HEK293 (cell line): ENCODE data around the gene DNMT3L.
A peak's percentile ranks its signal among the peaks of the same experiment; 100 is the strongest.

Source experiments
- BCL11B ChIP-seq: fragments of 450-650 bp; formaldehyde crosslinking; IDR thresholded peaks from 2 replicates; pipeline ENCODE4 v1.5.1; 2016; ENCODE audit warnings: low read depth, missing biosample characterization, missing genetic modification characterization
- MYNN ChIP-seq: fragments of 450-650 bp; formaldehyde crosslinking; IDR thresholded peaks from 2 replicates; pipeline ENCODE4 v1.5.1; 2016; ENCODE audit warnings: missing biosample characterization, missing genetic modification characterization, borderline replicate concordance
- MZF1 ChIP-seq: fragments of 450-650 bp; formaldehyde crosslinking; IDR thresholded peaks from 2 replicates; pipeline ENCODE4 v1.5.1; 2017; ENCODE audit warnings: missing biosample characterization, missing genetic modification characterization, borderline replicate concordance
- SP3 ChIP-seq: fragments of 450-650 bp; formaldehyde crosslinking; IDR thresholded peaks from 2 replicates; pipeline ENCODE4 v1.5.1; 2016; ENCODE audit warnings: missing biosample characterization, missing genetic modification characterization
- TRIM28 ChIP-seq: IDR thresholded peaks from 2 replicates; pipeline ENCODE4 v1.6.1; 2011; ENCODE audit warnings: low read length, control low read depth, borderline replicate concordance
- YY2 ChIP-seq: fragments of 450-650 bp; formaldehyde crosslinking; IDR thresholded peaks from 2 replicates; pipeline ENCODE4 v1.5.1; 2016; ENCODE audit warnings: missing biosample characterization, missing genetic modification characterization
- ZBTB11 ChIP-seq: fragments of 450-650 bp; formaldehyde crosslinking; conservative IDR thresholded peaks from 2 replicates; pipeline ENCODE4 v1.5.1; 2016; ENCODE audit warnings: low read depth, missing biosample characterization, missing genetic modification characterization
- ZEB2 ChIP-seq: fragments of 450-650 bp; formaldehyde crosslinking; IDR thresholded peaks from 2 replicates; pipeline ENCODE4 v1.5.1; 2016; ENCODE audit warnings: missing biosample characterization, missing genetic modification characterization
- ZNF10 ChIP-seq: fragments of 450-650 bp; formaldehyde crosslinking; IDR thresholded peaks from 2 replicates; pipeline ENCODE4 v1.5.1; 2017; ENCODE audit warnings: missing biosample characterization, missing genetic modification characterization
- ZNF132 ChIP-seq: fragments of 450-650 bp; formaldehyde crosslinking; IDR thresholded peaks from 2 replicates; pipeline ENCODE4 v1.5.1; 2017; ENCODE audit warnings: missing biosample characterization, missing genetic modification characterization, borderline replicate concordance
- ZNF155 ChIP-seq: fragments of 450-650 bp; formaldehyde crosslinking; IDR thresholded peaks from 2 replicates; pipeline ENCODE4 v1.5.1; 2016; ENCODE audit warnings: missing biosample characterization, missing genetic modification characterization
- ZNF2 ChIP-seq: fragments of 450-650 bp; formaldehyde crosslinking; IDR thresholded peaks from 2 replicates; pipeline ENCODE4 v1.5.1; 2016; ENCODE audit warnings: missing biosample characterization, missing genetic modification characterization
- ZNF202 ChIP-seq: fragments of 450-650 bp; formaldehyde crosslinking; IDR thresholded peaks from 2 replicates; pipeline ENCODE4 v1.5.1; 2016; ENCODE audit warnings: missing biosample characterization, missing genetic modification characterization, borderline replicate concordance
- ZNF510 ChIP-seq: fragments of 450-650 bp; formaldehyde crosslinking; IDR thresholded peaks from 2 replicates; pipeline ENCODE4 v1.5.1; 2018; ENCODE audit warnings: mild to moderate bottlenecking, missing genetic modification characterization, missing biosample characterization; ENCODE audit not compliant: insufficient replicate concordance
- ZNF513 ChIP-seq: fragments of 450-650 bp; IDR thresholded peaks from 2 replicates; pipeline ENCODE4 v1.5.1; 2018; ENCODE audit warnings: missing biosample characterization, missing genetic modification characterization
- ZNF555 ChIP-seq: fragments of 450-650 bp; formaldehyde crosslinking; conservative IDR thresholded peaks from 2 replicates; pipeline ENCODE4 v1.5.1; 2017; ENCODE audit warnings: missing biosample characterization, mild to moderate bottlenecking, missing genetic modification characterization, inconsistent platforms
- ZNF624 ChIP-seq: fragments of 450-650 bp; formaldehyde crosslinking; IDR thresholded peaks from 2 replicates; pipeline ENCODE4 v1.5.1; 2017; ENCODE audit warnings: missing biosample characterization, missing genetic modification characterization
- ZNF660 ChIP-seq: fragments of 450-650 bp; IDR thresholded peaks from 2 replicates; pipeline ENCODE4 v1.5.1; 2018; ENCODE audit warnings: missing biosample characterization, mild to moderate bottlenecking, missing genetic modification characterization
- ZNF670 ChIP-seq: fragments of 450-650 bp; formaldehyde crosslinking; IDR thresholded peaks from 2 replicates; pipeline ENCODE4 v1.5.1; 2016; ENCODE audit warnings: missing biosample characterization, missing genetic modification characterization, low read depth
- ZNF701 ChIP-seq: fragments of 450-650 bp; formaldehyde crosslinking; IDR thresholded peaks from 2 replicates; pipeline ENCODE4 v1.5.1; 2016; ENCODE audit warnings: missing biosample characterization, missing genetic modification characterization
- ZSCAN18 ChIP-seq: fragments of 450-650 bp; formaldehyde crosslinking; IDR thresholded peaks from 2 replicates; pipeline ENCODE4 v1.5.1; 2016; ENCODE audit warnings: missing biosample characterization, missing genetic modification characterization
- TF ChIP-seq, protein P1 (sequence below): fragments of 450-650 bp; formaldehyde crosslinking; IDR thresholded peaks from 2 replicates; pipeline ENCODE4 v1.5.1; 2017; ENCODE audit warnings: missing biosample characterization, mild to moderate bottlenecking, missing genetic modification characterization, moderate library complexity
- TF ChIP-seq, protein P2 (sequence below): fragments of 450-650 bp; formaldehyde crosslinking; IDR thresholded peaks from 2 replicates; pipeline ENCODE4 v1.5.1; 2017; ENCODE audit warnings: missing biosample characterization, missing genetic modification characterization
- TF ChIP-seq, protein P3 (sequence below): fragments of 450-650 bp; formaldehyde crosslinking; IDR thresholded peaks from 2 replicates; pipeline ENCODE4 v1.5.1; 2016; ENCODE audit warnings: missing biosample characterization, missing genetic modification characterization
- TF ChIP-seq, protein P4 (sequence below): fragments of 450-650 bp; formaldehyde crosslinking; IDR thresholded peaks from 2 replicates; pipeline ENCODE4 v1.5.1; 2016; ENCODE audit warnings: missing biosample characterization, missing genetic modification characterization

DNMT3L gene

DNA sequence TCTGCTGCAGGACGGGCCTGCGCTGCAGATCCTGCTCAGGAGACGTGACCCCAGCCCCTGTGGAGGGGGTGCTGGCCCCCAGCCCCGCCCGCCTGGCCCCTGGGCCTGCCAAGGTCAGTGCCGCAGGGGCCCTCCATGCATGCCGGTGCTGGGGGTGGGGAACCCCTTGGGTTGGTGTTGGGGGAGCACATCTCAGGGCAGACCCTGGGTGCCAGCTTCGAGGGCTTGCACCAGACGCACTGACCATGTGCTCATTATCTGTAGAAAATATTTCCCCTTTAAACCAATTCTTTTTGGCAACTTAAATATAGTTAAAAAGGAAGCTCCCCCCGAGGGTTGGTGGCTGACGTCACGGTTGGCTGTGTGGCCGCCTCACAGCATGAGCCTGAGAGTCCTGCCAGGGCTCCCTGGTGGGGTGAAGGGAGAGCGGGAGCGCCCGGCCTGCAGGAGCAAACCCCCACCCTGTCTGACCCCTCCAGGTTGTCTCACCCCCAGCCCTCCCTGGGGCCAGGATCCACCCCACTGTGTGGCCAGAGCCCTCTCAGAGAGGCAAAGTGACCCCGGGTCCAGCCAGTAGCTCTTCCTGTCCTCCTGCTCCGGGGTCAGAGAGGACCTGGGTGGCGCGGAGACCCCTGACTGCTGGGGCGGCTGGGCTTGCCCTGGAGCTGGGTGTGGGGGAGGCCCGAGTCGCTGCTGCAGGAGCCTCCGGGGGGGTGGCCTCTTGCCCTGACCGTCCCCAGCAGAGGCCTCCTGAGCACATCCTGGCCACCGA, 32.9 kb upstream of the DNMT3L start (continued):
- TF ChIP-seq SP3 (tag by site-specific recombination) (no peak), MZF1 (tag by site-specific recombination) (no peak), ZNF2 (tag by site-specific recombination) (no peak), ZNF555 (tag by site-specific recombination) (no peak), ZNF10 (tag by site-specific recombination) (no peak), ZNF670 (tag by site-specific recombination) (no peak), ZNF132 (tag by site-specific recombination) (no peak), ZNF701 (no peak), ZBTB11 (tag by site-specific recombination) (no peak), ZSCAN18 (tag by site-specific recombination) (no peak), BCL11B (tag by site-specific recombination) (0 out of 2 replicates have a peak, but pooled peaks have one; percentile 72), ZNF510 (tag by site-specific recombination) (no peak), TRIM28 (no peak), MYNN (tag by site-specific recombination) (no peak), ZNF624 (no peak), ZNF513 (tag by site-specific recombination) (no peak), ZEB2 (no peak), ZNF155 (tag by site-specific recombination) (no peak), ZNF660 (tag by site-specific recombination) (no peak), ZNF202 (tag by site-specific recombination) (no peak), YY2 (tag by site-specific recombination) (no peak)
- TF ChIP-seq, protein P1, sequence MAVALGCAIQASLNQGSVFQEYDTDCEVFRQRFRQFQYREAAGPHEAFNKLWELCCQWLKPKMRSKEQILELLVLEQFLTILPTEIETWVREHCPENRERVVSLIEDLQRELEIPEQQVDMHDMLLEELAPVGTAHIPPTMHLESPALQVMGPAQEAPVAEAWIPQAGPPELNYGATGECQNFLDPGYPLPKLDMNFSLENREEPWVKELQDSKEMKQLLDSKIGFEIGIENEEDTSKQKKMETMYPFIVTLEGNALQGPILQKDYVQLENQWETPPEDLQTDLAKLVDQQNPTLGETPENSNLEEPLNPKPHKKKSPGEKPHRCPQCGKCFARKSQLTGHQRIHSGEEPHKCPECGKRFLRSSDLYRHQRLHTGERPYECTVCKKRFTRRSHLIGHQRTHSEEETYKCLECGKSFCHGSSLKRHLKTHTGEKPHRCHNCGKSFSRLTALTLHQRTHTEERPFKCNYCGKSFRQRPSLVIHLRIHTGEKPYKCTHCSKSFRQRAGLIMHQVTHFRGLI (tag by site-specific recombination): no peak
- TF ChIP-seq, protein P2, sequence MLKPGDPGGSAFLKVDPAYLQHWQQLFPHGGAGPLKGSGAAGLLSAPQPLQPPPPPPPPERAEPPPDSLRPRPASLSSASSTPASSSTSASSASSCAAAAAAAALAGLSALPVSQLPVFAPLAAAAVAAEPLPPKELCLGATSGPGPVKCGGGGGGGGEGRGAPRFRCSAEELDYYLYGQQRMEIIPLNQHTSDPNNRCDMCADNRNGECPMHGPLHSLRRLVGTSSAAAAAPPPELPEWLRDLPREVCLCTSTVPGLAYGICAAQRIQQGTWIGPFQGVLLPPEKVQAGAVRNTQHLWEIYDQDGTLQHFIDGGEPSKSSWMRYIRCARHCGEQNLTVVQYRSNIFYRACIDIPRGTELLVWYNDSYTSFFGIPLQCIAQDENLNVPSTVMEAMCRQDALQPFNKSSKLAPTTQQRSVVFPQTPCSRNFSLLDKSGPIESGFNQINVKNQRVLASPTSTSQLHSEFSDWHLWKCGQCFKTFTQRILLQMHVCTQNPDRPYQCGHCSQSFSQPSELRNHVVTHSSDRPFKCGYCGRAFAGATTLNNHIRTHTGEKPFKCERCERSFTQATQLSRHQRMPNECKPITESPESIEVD (tag by site-specific recombination): no peak
- TF ChIP-seq, protein P3, sequence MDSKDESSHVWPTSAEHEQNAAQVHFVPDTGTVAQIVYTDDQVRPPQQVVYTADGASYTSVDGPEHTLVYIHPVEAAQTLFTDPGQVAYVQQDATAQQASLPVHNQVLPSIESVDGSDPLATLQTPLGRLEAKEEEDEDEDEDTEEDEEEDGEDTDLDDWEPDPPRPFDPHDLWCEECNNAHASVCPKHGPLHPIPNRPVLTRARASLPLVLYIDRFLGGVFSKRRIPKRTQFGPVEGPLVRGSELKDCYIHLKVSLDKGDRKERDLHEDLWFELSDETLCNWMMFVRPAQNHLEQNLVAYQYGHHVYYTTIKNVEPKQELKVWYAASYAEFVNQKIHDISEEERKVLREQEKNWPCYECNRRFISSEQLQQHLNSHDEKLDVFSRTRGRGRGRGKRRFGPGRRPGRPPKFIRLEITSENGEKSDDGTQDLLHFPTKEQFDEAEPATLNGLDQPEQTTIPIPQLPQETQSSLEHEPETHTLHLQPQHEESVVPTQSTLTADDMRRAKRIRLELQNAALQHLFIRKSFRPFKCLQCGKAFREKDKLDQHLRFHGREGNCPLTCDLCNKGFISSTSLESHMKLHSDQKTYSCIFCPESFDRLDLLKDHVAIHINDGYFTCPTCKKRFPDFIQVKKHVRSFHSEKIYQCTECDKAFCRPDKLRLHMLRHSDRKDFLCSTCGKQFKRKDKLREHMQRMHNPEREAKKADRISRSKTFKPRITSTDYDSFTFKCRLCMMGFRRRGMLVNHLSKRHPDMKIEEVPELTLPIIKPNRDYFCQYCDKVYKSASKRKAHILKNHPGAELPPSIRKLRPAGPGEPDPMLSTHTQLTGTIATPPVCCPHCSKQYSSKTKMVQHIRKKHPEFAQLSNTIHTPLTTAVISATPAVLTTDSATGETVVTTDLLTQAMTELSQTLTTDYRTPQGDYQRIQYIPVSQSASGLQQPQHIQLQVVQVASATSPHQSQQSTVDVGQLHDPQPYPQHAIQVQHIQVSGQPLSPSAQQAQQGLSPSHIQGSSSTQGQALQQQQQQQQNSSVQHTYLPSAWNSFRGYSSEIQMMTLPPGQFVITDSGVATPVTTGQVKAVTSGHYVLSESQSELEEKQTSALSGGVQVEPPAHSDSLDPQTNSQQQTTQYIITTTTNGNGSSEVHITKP (tag by site-specific recombination): peak; percentile 90
- TF ChIP-seq, protein P4, sequence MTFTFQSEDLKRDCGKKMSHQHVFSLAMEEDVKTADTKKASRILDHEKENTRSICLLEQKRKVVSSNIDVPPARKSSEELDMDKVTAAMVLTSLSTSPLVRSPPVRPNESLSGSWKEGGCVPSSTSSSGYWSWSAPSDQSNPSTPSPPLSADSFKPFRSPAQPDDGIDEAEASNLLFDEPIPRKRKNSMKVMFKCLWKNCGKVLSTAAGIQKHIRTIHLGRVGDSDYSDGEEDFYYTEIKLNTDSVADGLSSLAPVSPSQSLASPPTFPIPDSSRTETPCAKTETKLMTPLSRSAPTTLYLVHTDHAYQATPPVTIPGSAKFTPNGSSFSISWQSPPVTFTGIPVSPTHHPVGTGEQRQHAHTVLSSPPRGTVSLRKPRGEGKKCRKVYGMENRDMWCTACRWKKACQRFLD: no peak
